GM18505 (cell line): ENCODE measurements around the gene TMC8.
A peak's percentile ranks its signal among the peaks of the same experiment; 100 is the strongest.
"Not testable (repeated sequence)": the region's sequence is repeated elsewhere in the genome, so short reads cannot be mapped to it uniquely, and the experiment has no call there.

Experiments used
- ATAC-seq: cut with Tn5 transposase; IDR thresholded peaks from one replicate; pipeline ENCODE4 v1.9.1; 2021; ENCODE audit not compliant: unreplicated experiment
- POLR2A ChIP-seq: IDR thresholded peaks from 4 replicates; pipeline ENCODE4 v1.6.1; 2011; ENCODE audit warnings: borderline replicate concordance; ENCODE audit not compliant: insufficient read depth, insufficient read length; ENCODE audit errors: extremely low read depth

Gene TMC8

GRCh38 chr17:78163881-78164747 is 33.5 kb downstream of the TMC8 start:
- ATAC-seq: no peak
- no peak for TF ChIP-seq POLR2A

DNA sequence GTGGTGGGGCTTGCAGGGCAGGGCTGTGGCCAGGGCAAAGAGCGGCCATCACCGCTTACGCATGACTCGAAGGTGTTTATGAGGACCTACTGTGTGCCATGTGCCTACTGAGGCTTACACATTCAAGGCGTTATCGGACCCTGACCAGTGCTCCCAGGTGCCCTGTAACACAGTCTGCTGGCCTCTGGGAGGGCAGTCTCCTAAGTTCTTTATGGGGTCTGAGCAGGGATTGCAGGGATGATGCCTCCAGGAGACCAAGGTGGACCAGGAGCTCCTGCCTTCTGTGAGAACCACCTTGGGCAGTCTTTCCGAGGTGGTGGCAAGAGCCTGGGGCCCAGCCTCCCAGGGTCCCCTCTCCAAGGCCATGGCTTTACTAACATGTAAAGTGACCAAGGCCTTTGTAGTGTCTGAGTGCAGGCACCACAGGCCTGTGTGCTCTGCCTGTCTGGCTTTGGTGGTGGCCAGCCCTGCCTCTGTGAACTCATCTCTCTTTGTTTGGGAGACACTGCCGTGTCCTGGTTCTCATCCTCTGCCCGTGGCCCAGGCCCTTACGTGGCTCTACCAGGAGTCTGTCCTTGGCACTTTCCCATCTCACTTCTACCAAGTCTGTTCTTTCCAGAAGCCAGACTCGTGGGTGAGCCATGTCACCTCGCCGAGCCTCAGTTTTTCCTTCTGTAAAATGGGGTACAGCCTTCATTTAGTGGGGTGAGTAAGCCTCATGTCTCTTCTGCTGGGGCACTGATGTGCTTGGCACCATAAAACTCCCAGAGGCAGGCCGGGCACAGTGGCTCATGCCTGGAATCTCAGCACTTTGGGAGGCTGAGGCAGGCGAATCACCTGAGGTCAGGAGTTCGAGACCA is 34.4 kb downstream of the TMC8 start:
- TF ChIP-seq POLR2A: no peak
- ATAC-seq: no peak

DNA sequence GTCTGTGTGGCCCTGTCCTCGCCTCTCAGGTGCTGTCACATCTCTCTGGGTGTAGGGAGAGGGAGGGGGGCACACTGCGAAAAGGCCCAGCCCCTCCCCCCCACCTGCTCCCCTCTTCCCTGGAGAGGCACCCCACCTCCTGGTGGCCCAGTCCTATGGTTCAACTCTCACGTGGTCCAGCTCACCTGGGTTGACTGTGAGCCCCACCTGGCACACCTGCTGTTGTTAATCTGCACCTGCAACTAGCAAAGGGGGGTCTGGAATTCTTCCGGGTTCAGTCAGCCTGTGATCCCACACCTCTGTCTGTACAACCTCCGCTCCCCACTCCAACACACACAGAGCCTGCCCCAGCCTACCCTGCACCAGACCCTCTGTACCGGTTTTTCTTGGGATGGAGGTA is 35.8 kb downstream of the TMC8 start:
- no peak for ATAC-seq
- no peak for TF ChIP-seq POLR2A

GRCh38 chr17:78168242-78168902 is 37.8 kb downstream of the TMC8 start, which contains the start of gene SYNGR2:
Gene SYNGR2, plus strand, starts transcription at chr17:78168581. Its CDS starts 36 bp downstream, at chr17:78168617.
- peak; percentile 85 for TF ChIP-seq POLR2A
- ATAC-seq: peak; percentile 44

DNA sequence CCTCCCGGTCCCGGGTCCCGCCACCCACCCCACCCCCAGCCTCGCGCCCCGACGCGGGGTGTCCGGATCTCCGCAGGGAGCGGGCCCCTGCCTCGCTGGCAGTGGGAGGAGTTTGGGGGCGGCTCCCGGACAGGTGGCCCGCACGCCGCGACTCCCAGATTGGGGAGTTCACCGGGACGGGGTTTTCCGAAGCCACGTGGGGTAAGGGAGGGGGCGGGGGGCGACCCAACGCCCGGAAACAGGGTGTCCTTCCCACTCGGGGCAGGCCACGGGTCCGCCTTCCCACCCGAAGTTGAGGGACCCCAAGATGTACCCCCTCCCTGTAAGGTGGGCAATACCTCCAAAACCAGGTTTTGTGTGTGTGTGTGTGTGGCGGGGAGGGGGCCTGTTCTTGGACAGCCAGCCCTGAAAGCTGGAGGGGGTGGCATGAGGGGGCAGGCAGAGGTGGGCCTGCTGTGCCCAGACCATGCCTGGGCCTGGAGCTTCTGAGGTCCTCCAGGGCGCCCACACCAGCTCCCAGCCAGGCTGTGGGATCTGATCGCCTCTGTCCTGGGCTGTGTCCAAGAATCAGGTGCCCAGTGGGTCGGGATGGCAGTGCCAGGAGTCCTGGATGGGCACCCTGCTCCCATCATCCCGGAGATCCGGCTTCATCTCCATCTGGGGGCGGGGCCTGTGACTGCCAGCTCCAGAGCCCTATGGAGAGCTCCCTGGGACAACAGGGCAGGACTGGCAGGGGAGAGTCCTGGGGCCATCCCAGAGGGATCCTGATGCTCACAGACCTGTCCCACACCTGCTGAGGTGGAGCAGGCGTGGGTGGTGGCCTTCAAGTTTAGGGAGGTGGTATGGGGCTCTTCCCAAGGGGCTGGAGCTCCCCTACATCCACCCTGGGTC is 38.6 kb downstream of the TMC8 start:
- ATAC-seq: peak; percentile 22
- peak; percentile 33 for TF ChIP-seq POLR2A

DNA sequence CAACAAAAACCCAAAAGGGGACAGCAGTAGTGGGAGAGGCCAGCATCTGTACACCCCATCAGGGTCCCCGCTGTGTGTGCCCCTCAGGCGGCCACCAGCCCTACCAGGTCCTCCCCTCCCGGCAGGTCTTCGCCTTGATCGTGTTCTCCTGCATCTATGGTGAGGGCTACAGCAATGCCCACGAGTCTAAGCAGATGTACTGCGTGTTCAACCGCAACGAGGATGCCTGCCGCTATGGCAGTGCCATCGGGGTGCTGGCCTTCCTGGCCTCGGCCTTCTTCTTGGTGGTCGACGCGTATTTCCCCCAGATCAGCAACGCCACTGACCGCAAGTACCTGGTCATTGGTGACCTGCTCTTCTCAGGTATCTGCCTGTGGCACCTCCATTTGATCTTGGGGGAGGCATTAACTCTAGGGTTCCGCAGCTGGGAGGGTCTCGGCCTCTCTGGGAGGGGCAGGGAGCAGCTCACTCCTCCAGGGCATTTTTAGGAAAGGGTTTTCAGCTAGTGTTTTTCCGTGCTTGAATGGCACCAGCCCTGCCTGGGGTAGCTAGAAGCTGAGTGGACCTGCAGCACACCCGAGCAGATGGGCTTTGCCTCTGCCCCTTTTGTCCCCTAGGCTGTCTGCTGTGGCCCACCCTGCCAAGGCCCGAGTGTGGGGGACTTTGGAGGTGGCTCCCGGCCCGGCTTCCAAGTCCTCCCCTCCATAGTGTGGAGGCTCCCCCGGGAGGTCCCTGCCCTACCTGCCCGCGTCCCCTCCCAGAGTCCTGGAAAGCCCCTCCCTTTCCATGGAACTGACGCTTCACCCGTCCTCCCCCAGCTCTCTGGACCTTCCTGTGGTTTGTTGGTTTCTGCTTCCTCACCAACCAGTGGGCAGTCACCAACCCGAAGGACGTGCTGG is 40.4 kb downstream of the TMC8 start:
- TF ChIP-seq POLR2A: no peak
- ATAC-seq: no peak

GRCh38 chr17:78171591-78172248 is 41.1 kb downstream of the TMC8 start:
- not testable (repeated sequence) for ATAC-seq

DNA sequence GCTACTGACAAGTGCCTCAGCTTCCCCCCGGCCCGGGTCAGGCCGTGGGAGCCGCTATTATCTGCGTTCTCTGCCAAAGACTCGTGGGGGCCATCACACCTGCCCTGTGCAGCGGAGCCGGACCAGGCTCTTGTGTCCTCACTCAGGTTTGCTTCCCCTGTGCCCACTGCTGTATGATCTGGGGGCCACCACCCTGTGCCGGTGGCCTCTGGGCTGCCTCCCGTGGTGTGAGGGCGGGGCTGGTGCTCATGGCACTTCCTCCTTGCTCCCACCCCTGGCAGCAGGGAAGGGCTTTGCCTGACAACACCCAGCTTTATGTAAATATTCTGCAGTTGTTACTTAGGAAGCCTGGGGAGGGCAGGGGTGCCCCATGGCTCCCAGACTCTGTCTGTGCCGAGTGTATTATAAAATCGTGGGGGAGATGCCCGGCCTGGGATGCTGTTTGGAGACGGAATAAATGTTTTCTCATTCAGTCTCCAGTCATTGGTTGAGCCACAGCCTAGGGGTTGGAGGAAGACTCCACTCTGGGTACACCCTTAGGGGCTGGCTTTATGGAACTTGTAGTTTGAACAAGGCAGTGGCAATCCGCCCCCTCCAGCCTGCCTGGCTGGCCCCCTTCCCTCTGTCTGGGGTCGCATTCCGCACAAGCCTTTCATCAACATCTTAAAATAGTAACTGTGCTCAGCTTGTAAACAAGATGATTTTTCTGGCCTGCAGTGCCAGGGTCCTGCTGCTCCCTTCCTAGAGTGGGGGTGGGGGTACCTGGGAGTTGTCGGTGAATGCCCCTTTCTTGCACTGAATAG is 41.9 kb downstream of the TMC8 start:
- peak; percentile 53 for TF ChIP-seq POLR2A
- ATAC-seq: no peak

DNA sequence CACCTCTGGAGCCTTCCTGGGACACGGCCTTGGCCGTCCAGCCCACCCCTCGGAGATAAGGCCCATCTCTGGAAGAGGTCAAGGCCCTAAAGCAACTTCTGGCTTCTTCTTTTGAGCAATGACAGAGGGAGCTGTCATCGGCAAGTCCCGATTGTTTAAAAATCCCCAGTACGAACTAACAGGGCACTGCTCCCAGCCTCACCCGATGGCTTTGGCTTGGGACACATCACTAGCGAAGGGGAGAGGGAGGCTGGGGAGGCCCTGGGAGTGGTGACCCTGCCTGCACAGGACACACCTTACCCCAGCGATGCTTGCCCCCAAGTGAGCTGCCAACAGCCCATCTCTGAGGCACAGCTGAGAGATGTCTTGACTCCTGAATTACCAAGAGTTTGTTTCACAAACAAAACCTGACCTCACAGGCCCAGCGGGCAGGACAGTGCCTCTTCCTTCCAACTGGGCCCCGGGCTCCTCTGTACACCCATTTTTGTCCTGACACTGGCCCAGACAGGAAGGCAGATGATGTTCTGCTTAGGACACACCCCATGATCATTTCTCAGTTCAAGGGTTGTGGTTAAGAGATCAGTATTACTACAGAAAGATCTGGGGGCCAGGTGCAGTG is 42.6 kb downstream of the TMC8 start:
- peak; percentile 58 for TF ChIP-seq POLR2A
- ATAC-seq: no peak

GRCh38 chr17:78174346-78174869 is 43.8 kb downstream of the TMC8 start:
- ATAC-seq: no peak
- peak; percentile 67 for TF ChIP-seq POLR2A
